Uterus (tissue), 2 donors: ENCODE measurements around the gene CCR7.

Source experiments
- CTCF ChIP-seq, 4 experiments: fragments of 200-600 bp in 2 of 4; fragments of 450-650 bp in 2 of 4; sonication (generic) in 2 of 4; IDR thresholded peaks; one replicate each; pipeline ENCODE4 v1.5.1; 2016 to 2019; ENCODE audit warnings: antibody characterized with exemption in 4 of 4, mild to moderate bottlenecking in 2 of 4, moderate library complexity in 1 of 4
- POLR2A ChIP-seq, 2 donors: fragments of 450-650 bp; IDR thresholded peaks; one replicate each; pipeline ENCODE4 v1.6.1; 2016; ENCODE audit warnings: antibody characterized with exemption in 2 of 2, mild to moderate bottlenecking in 1 of 2, moderate library complexity in 1 of 2

DNA sequence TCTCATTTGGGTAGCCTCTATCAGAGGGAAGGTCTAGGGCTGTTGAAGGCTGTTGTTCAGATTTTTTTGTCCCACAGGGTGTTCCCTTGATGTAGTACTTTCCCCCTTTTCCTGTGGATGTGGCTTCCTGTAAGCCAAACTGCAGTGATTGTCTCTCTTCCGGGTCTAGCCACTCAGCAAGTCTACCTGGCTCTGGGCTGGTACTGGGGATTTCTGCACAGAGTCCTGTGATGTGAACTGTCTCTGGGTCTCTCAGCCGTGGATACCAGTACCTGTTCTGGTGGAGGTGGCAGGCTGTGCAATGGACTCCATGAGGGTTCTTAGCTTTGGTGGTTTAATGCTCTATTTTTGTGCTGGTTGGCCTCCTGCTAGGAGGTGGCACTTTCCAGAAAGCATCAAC lies 23.3 kb upstream of the CCR7 start:
- TF ChIP-seq CTCF (IDR thresholded peaks at IDR 0.05) (no peak), POLR2A (IDR thresholded peaks at IDR 0.05) (no peak)
